Measurements from ENCODE around the gene CD24.

GRCh38 chr6:107021446-107022185, 47.1 kb upstream of the CD24 start:
- no peak for TF ChIP-seq CTCF (IDR thresholded peaks at IDR 0.05; ENCODE audit: poor library complexity)
- no peak for TF ChIP-seq EZH2 (IDR thresholded peaks at IDR 0.05; ENCODE audit: borderline replicate concordance)

Measured in hepatocyte (in vitro differentiated cells).